ENCODE measurements around the gene AHCYL1.

The AHCYL1 gene

DNA sequence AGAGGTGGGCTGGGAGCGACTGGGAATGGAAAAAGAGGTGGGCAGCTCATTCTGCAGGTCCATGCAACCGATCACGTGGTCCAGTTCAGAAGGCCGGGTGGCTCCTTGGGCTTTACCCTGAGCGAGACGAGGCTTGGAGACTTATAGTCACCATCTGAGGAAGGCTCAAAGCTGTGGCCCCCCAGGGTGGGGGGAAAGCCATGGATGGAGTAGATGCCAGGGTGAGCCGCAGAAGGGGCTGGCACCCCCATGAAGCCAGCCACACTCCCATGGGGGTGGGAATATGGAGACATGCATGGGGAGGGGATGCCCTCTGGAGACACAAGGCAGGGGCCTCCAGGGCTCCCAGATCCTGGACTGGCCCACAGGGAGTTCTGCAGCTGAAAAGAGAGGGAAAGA is 76.1 kb downstream of the AHCYL1 start:
- Mint-ChIP-seq H3K4me1 (peaks cover 31% of the 10 kb centered on the region), H3K9me3 (no peaks in the 10 kb centered on the region), H3K27me3 (ENCODE audit: low read depth) (peaks cover 25% of the 10 kb centered on the region), H3K4me3 (no peak overlapping the region), H3K27ac (no peak overlapping the region), H3K36me3 (ENCODE audit: low read depth) (peaks cover 40% of the 10 kb centered on the region)
- TF ChIP-seq, protein P1, sequence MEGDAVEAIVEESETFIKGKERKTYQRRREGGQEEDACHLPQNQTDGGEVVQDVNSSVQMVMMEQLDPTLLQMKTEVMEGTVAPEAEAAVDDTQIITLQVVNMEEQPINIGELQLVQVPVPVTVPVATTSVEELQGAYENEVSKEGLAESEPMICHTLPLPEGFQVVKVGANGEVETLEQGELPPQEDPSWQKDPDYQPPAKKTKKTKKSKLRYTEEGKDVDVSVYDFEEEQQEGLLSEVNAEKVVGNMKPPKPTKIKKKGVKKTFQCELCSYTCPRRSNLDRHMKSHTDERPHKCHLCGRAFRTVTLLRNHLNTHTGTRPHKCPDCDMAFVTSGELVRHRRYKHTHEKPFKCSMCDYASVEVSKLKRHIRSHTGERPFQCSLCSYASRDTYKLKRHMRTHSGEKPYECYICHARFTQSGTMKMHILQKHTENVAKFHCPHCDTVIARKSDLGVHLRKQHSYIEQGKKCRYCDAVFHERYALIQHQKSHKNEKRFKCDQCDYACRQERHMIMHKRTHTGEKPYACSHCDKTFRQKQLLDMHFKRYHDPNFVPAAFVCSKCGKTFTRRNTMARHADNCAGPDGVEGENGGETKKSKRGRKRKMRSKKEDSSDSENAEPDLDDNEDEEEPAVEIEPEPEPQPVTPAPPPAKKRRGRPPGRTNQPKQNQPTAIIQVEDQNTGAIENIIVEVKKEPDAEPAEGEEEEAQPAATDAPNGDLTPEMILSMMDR (IDR thresholded peaks at IDR 0.05; ENCODE audit: unreplicated experiment in 3 of 3) = no peak

DNA sequence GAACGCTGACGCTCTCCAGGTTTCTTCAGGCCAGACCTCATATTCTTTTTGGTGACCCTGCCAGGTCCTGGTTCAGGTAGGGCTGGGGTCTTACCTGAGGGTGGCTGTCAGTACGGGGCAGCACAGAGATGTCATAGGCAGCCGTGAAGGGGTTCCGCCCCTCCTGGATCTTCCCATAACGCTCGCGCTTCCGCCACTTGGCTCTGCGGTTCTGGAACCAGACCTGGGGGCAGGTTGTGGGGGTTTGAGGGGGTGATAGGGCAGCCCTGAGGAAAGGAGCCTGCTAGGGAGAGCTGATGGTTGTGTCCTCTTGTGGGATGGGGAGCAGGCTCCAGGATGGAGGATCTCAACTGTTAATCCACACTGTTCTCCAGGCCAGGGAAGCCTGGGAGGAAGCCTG is 76.8 kb downstream of the AHCYL1 start:
- no peaks in the 10 kb centered on the region for H3K9me3 Mint-ChIP-seq

DNA sequence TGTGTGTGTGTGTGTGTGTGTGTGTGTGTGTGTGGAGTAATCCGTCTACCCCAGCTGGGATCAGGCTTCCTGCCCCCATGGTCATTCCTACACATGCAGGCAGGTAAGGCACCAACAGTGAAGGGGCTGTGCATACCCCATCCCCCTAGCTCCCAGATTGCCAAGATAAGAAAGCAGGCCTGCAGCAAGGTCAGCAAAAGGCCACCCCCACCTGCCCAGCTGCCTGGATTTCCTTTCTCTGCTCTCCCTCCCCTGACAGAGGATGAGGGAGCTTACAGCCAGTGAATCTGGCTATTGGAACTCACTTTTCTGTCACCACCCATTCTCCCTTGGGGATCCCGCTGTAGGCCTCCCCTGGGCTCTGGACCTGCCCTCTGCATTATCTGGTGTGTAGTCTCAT is 78.0 kb downstream of the AHCYL1 start:
- no peak overlapping the region for H3K27ac Mint-ChIP-seq
- H3K4me3 Mint-ChIP-seq = no peak overlapping the region
- H3K4me1 Mint-ChIP-seq = peaks cover 29% of the 10 kb centered on the region
- no peaks in the 10 kb centered on the region for H3K9me3 Mint-ChIP-seq
- peaks cover 23% of the 10 kb centered on the region for H3K36me3 Mint-ChIP-seq (ENCODE audit: low read depth)
- TF ChIP-seq, protein P1 (IDR thresholded peaks at IDR 0.05; ENCODE audit: unreplicated experiment in 3 of 3) = no peak
- H3K27me3 Mint-ChIP-seq (ENCODE audit: low read depth) = peaks cover 45% of the 10 kb centered on the region

More for the DNA sequence above, 76.8 kb downstream of the AHCYL1 start:
- H3K4me1 Mint-ChIP-seq = peaks cover 31% of the 10 kb centered on the region
- peaks cover 32% of the 10 kb centered on the region for H3K27me3 Mint-ChIP-seq (ENCODE audit: low read depth)
- H3K36me3 Mint-ChIP-seq (ENCODE audit: low read depth) = peaks cover 33% of the 10 kb centered on the region
- H3K27ac Mint-ChIP-seq = no peak overlapping the region
- TF ChIP-seq, protein P1 (IDR thresholded peaks at IDR 0.05; ENCODE audit: unreplicated experiment in 3 of 3) = no peak
- H3K4me3 Mint-ChIP-seq = no peak overlapping the region

DNA sequence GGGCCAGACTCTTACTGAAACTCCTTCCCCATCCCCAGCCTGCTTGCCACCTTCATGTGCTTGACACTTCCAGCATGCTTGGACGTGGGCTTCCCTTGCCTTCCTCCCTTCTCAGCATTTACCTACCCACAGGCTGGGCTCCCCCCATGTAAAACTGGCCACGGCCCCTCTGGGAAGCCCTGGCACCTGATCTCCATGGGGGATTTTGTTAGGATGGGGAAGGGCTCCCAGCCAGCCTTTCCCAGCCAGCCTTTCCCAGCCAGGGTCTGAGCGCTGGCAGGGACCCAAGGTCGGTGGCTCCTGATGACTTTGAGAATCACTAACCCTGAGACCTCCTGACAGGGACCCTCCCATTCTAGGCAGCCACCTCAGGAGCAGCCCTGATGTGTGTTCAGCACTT is 79.2 kb downstream of the AHCYL1 start:
- Mint-ChIP-seq H3K4me1 (peaks cover 23% of the 10 kb centered on the region), H3K27ac (no peak overlapping the region), H3K27me3 (ENCODE audit: low read depth) (peaks cover 57% of the 10 kb centered on the region), H3K36me3 (ENCODE audit: low read depth) (peaks cover 15% of the 10 kb centered on the region), H3K4me3 (no peak overlapping the region), H3K9me3 (no peaks in the 10 kb centered on the region)
- TF ChIP-seq, protein P1 (IDR thresholded peaks at IDR 0.05; ENCODE audit: unreplicated experiment in 3 of 3) = no peak

DNA sequence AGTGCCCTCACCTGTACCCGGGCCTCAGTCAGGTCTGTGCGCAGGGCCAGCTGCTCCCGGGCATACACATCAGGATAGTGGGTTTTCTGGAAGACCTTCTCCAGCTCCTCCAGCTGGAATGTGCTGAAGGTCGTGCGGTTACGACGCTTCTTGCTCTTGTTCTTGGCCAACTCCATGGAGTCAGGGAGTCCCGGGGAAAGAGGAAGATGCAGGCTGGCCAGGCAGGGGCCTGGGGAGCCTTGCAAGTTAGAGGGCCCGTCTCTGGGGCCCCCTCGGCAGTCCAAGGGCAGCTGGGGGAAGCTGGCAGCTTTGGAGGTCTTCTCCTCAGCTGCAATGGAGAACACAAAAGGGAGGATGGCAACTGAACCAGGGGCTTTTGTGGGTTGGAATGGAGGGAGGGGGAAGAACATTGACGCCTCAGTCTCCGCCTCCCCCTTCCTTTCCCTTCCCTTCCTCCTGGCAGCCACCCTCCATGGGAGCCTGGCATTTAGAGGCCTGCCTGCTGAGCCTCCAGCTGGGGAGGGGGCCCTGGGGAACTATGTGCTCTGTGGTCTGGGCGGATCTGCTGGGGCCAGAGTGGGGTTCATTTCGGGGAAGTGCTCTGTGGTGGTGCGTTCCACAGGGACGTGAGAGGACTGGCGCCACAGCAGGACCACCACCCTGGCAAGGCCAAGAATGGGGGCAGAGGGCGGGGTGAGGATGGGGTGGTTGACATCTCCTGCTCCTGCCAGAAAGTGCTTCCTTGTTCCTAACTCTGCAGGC is 80.2 kb downstream of the AHCYL1 start:
- H3K9me3 Mint-ChIP-seq = no peaks in the 10 kb centered on the region
- peaks cover 10% of the 10 kb centered on the region for H3K36me3 Mint-ChIP-seq (ENCODE audit: low read depth)
- H3K27ac Mint-ChIP-seq = no peak overlapping the region
- peaks cover 66% of the 10 kb centered on the region for H3K27me3 Mint-ChIP-seq (ENCODE audit: low read depth)
- H3K4me3 Mint-ChIP-seq = no peak overlapping the region
- peaks cover 14% of the 10 kb centered on the region for H3K4me1 Mint-ChIP-seq
- TF ChIP-seq, protein P1 (IDR thresholded peaks at IDR 0.05; ENCODE audit: unreplicated experiment in 3 of 3) = no peak

DNA sequence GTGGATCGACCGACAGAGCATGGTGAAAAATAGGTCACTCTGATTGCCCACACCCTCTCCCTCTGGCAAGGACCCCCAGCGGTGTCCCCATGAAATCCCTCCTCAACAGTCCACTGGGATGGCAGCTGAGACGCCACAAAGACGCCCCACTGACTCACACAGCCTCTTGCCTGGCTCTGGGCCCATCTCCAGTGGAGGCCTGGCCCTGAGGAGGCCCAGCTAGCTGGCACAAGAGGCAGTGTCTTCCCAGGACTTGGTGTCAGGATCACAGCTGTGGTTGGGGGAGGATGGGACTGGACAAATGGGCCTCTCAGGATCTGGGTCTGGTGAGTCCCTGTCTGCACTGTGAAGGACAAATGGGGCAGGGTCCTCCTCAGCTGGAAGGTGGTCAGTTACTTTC is 81.3 kb downstream of the AHCYL1 start:
- H3K9me3 Mint-ChIP-seq = no peaks in the 10 kb centered on the region
- TF ChIP-seq, protein P1 (IDR thresholded peaks at IDR 0.05; ENCODE audit: unreplicated experiment in 3 of 3) = no peak
- peaks cover 74% of the 10 kb centered on the region for H3K27me3 Mint-ChIP-seq (ENCODE audit: low read depth)
- peaks cover 4% of the 10 kb centered on the region for H3K36me3 Mint-ChIP-seq (ENCODE audit: low read depth)
- H3K27ac Mint-ChIP-seq = no peak overlapping the region
- no peak overlapping the region for H3K4me3 Mint-ChIP-seq
- H3K4me1 Mint-ChIP-seq = peaks cover 14% of the 10 kb centered on the region

Measured in nephron (organoid).